ENCODE measurements around the gene GREB1. TPM values are rescaled to one million over a fixed set of nuclear protein-coding genes. Genes with fewer than 3 reads are reported as not detected.

The GREB1 gene
- total and polyA plus RNA-seq, 2 of the 4 experiments (the other 2 are of a cell fraction): 0.05 TPM; not detected in 1

- Histone ChIP-seq H3K27ac (ENCODE audit: insufficient read depth, low read length) (no peak overlapping the region), H3K4me3 (ENCODE audit: insufficient read depth, low read depth, low read length) (no peak overlapping the region), H2BK15ac (ENCODE audit: low read depth, low read length) (no peak overlapping the region), H3K9me1 (ENCODE audit: insufficient read depth, low read length) (no peaks in the 10 kb centered on the region), H3K56ac (ENCODE audit: extremely low read depth, insufficient read depth, low read length) (no peak overlapping the region), H2AFZ (replicated peaks; ENCODE audit: low read length, poor library complexity) (no peak overlapping the region), H3K79me1 (ENCODE audit: low read depth in 1 of 2, low read length in 2 of 2) (no peaks in the 10 kb centered on the region), H3K14ac (replicated peaks; ENCODE audit: low read depth, low read length) (no peak overlapping the region), H3K18ac (ENCODE audit: low read depth, low read length) (no peak overlapping the region), H2AK5ac (ENCODE audit: low read depth, low read length) (no peak overlapping the region), H2BK120ac (ENCODE audit: low read depth, low read length) (no peak overlapping the region), H3K9ac (ENCODE audit: low read depth, low read length) (no peak overlapping the region), H3K36me3 (ENCODE audit: control insufficient read depth, insufficient read depth, low read length) (no peaks in the 10 kb centered on the region), H2AK9ac (replicated peaks; ENCODE audit: low read depth, low read length, poor library complexity) (no peak overlapping the region), H3K23ac (ENCODE audit: low read depth, low read length) (no peak overlapping the region), H3K4me1 (ENCODE audit: control insufficient read depth, insufficient read depth, low read length) (no peaks in the 10 kb centered on the region), H3K9me3 (ENCODE audit: control insufficient read depth, insufficient read depth, low read length) (peaks cover 6% of the 10 kb centered on the region; the same call in 1 of the 2 replicates), H2BK5ac (ENCODE audit: low read depth, low read length, poor library complexity, severe bottlenecking) (no peak overlapping the region), H3K4ac (ENCODE audit: low read depth, low read length) (no peak overlapping the region), H4K5ac (ENCODE audit: low read depth, low read length) (no peak overlapping the region), H3K27me3 (ENCODE audit: control insufficient read depth, insufficient read depth, low read length) (peaks cover 40% of the 10 kb centered on the region), H4K20me1 (ENCODE audit: insufficient read depth, low read length) (no peaks in the 10 kb centered on the region), H2BK20ac (ENCODE audit: low read depth, low read length) (no peak overlapping the region), H4K8ac (ENCODE audit: low read depth in 2 of 2, low read length in 2 of 2) (no peak overlapping the region), H3K4me2 (ENCODE audit: low read depth, low read length) (no peak overlapping the region), H4K91ac (ENCODE audit: insufficient read depth, low read depth, low read length) (no peak overlapping the region)
- ChIA-PET CTCF (no interaction called here), POLR2A (ENCODE audit: unreplicated experiment) (no interaction called here)
- intact Hi-C loops (cut with micrococcal nuclease) (no loop called here), in situ Hi-C loops (cut with MboI; ENCODE audit: low sequenced_read_pairs) (no loop called here), dilution Hi-C loops (cut with HindIII; ENCODE audit: low sequenced_read_pairs, unreplicated experiment) (no loop called here)
- DNase-seq (no peak), ATAC-seq (ENCODE audit: low read depth) (no peak)
- TF ChIP-seq MXI1 (IDR thresholded peaks at IDR 0.05; ENCODE audit: borderline replicate concordance, low read depth, low read length) (no peak), SMC3 (IDR thresholded peaks at IDR 0.05; ENCODE audit: low read depth, low read length) (no peak), USF2 (IDR thresholded peaks at IDR 0.05; ENCODE audit: low read depth, low read length) (no peak), RFX5 (IDR thresholded peaks at IDR 0.05; ENCODE audit: low read depth, low read length) (no peak), RCOR1 (IDR thresholded peaks at IDR 0.05; ENCODE audit: insufficient replicate concordance, low read length) (no peak), CHD1 (IDR thresholded peaks at IDR 0.05; ENCODE audit: low read depth, low read length) (no peak), CEBPB (IDR thresholded peaks at IDR 0.05; ENCODE audit: low read depth, low read length) (no peak), RAD21 (IDR thresholded peaks at IDR 0.05; ENCODE audit: low read length) (no peak), MAFK (IDR thresholded peaks at IDR 0.05; ENCODE audit: low read depth, low read length) (no peak), ELK1 (IDR thresholded peaks at IDR 0.05; ENCODE audit: borderline replicate concordance, low read depth, low read length) (no peak), CTCF (conservative IDR thresholded peaks at IDR 0.05; ENCODE audit: low read depth, low read length) (no peak)
- BruUV-seq (replicated peaks): no TSS peak
- no CpG with 5 or more reads among the region's 6 CpGs for whole genome bisulfite sequencing, 2 experiments (ENCODE audit: extremely low coverage in 2 of 2, insufficient read length in 1 of 2)
Measured at GRCh38 chr2:11546072-11546471, 12.2 kb downstream of the GREB1 start.

Data from IMR-90 (cell line).